Measurements from ENCODE around the gene R3HDM4. TPM values are rescaled to one million over a fixed set of nuclear protein-coding genes. Genes with fewer than 3 reads are reported as not detected.

R3HDM4 gene
- total and polyA plus RNA-seq, 9 of the 15 experiments (the other 6 are each of a cell fraction or from before 2014, with no cell fraction given) = 3.2 to 154 (median 59.0) TPM

GRCh38 chr19:862581-863314, 50.3 kb downstream of the R3HDM4 start (continued):
- TF ChIP-seq TEAD4 (IDR thresholded peaks at IDR 0.05; ENCODE audit: low read length) (no peak), TEAD4 (CRISPR knock-in tag; IDR thresholded peaks at IDR 0.05; ENCODE audit: borderline replicate concordance) (no peak), CREB5 (CRISPR knock-in tag; IDR thresholded peaks at IDR 0.05) (no peak), ZNF696 (CRISPR knock-in tag; conservative IDR thresholded peaks at IDR 0.05) (no peak), POLR2A (conservative IDR thresholded peaks at IDR 0.05) (peak; percentile 54; the same call in 1 of the 2 replicates), MXI1 (IDR thresholded peaks at IDR 0.05; ENCODE audit: low read depth, low read length) (0 out of 2 replicates have a peak, but pooled peaks have one; percentile 51), MTA3 (IDR thresholded peaks at IDR 0.05; ENCODE audit: borderline replicate concordance) (0 out of 2 replicates have a peak, but pooled peaks have one; percentile 60), HNRNPLL (IDR thresholded peaks at IDR 0.05; ENCODE audit: low read depth, low read length, poor library complexity, severe bottlenecking) (peak; percentile 33), E2F6 (IDR thresholded peaks at IDR 0.05; ENCODE audit: borderline replicate concordance in 1 of 2, extremely low read depth in 1 of 2, insufficient read depth in 1 of 2, insufficient read length in 1 of 2, low read depth in 1 of 2, low read length in 1 of 2, poor library complexity in 1 of 2, severe bottlenecking in 1 of 2) (peak; percentile 63 to 77), JUND (IDR thresholded peaks at IDR 0.05; ENCODE audit: borderline replicate concordance, low read depth, low read length) (no peak), JUND (tag; IDR thresholded peaks at IDR 0.05; ENCODE audit: borderline replicate concordance, low read depth, low read length) (no peak), PKNOX1 (IDR thresholded peaks at IDR 0.05) (peak; percentile 30; the same call in 1 of the 2 replicates), NBN (IDR thresholded peaks at IDR 0.05; ENCODE audit: low read depth) (peak; percentile 54; the same call in 1 of the 2 replicates)

Data from K562 (cell line).